Measurements from ENCODE around the gene IRF7.

Gene IRF7

GRCh38 chr11:603154-603553 is 12.6 kb downstream of the IRF7 start:
- ChIA-PET POLR2A (no interaction called here), CTCF (no interaction called here)
- DNase-seq (ENCODE audit: extremely low spot score), result no peak

GRCh38 chr11:601573-602245 is 14.0 kb downstream of the IRF7 start:
- ChIA-PET POLR2A (no interaction called here), CTCF (no interaction called here)
- TF ChIP-seq CTCF (IDR thresholded peaks at IDR 0.05; ENCODE audit: control extremely low read depth, extremely low read depth, low read depth, missing control alignments), result no peak
- DNase-seq (ENCODE audit: extremely low spot score), result no peak

More at GRCh38 chr11:603154-603553, 12.6 kb downstream of the IRF7 start:
- no peak for TF ChIP-seq CTCF (IDR thresholded peaks at IDR 0.05; ENCODE audit: control extremely low read depth, extremely low read depth, low read depth, missing control alignments)

DNA sequence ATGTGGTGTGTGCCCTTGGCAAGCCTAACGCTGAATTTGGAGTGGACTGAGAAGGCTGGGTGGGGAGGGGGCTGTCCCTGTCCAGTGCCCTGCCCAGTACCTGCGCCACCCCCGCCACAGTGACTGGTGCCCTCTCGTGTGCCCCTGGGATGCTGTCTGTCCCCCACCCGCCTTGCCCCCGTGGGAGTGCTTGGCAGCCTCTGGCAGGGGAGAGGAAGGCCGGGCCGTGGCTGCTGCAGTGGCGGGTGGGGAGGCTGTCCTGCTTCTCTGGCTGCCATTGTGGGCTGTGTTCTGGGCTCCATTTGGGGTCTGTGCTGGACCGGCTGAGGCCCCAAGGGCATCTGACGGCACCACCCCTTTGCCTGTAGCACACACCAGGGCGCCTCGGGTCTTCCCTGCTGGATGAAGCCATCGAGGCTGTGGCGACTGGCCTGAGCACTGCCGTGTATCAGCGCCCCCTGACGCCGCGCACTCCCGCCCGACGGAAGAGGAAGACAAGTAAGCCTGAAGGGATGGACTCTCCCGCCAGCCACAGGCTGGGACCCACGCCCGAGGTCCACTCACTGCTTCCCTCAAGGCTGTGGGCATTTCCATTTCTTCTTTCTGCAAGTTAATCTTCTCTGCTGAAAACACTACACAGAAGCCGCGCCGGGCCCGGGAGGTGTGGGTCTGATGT is 17.6 kb downstream of the IRF7 start:
- no peak for TF ChIP-seq CTCF (IDR thresholded peaks at IDR 0.05; ENCODE audit: control extremely low read depth, extremely low read depth, low read depth, missing control alignments)
- ChIA-PET POLR2A (no interaction called here), CTCF (no interaction called here)
- DNase-seq (ENCODE audit: extremely low spot score), result no peak

DNA sequence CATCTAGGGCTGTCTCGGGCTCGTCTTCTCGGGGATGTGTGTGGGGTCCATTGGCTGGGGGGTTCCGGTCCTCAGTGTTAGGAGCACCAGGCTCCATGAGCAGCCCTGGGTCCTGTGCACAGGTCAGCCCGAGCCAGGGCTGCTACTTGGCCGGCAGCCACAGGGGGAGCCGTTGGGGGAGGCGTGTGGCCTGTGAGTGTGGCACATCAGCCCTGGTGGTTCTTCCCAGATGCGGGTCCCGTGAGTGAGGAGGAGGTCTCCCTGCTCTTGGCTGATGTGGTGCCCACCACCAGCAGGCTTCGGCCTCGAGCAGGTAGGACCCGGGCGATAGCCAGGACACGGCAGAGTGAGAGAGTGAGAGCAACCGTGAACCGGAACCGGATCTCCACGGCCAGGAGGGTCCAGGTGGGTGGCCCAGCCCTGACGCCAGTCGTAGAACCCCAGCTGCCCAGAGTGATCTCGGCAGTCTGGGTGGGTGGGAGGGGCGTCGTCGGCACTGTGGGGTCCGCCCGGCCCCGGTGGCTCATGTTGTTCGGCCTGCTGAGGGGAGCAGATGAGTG is 18.5 kb downstream of the IRF7 start:
- CTCF ChIA-PET, result no interaction called here
- TF ChIP-seq CTCF (IDR thresholded peaks at IDR 0.05; ENCODE audit: control extremely low read depth, extremely low read depth, low read depth, missing control alignments), result no peak
- DNase-seq (ENCODE audit: extremely low spot score), result no peak
- POLR2A ChIA-PET, result no interaction called here

DNA sequence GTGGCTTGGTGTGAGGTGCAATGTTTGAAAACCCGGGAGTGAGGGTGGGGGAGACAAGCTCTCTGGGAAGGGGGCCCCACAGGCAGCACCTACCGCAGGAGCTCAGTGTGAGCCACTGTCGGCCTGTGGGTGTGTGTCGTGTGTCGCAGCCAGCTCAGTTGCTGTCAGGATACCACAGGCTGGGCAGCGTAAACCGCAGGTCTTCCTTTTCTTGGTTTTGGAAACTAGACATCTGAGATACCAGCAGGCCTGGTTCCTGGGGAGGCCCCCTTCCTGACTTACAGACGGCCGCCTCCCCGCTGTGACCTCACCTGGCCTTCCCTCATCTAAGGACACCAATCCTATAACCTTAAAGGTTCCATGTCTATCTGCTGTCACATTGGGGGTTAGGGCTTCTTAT is 19.4 kb downstream of the IRF7 start:
- ChIA-PET POLR2A (no interaction called here), CTCF (no interaction called here)
- no peak for TF ChIP-seq CTCF (IDR thresholded peaks at IDR 0.05; ENCODE audit: control extremely low read depth, extremely low read depth, low read depth, missing control alignments)
- DNase-seq (ENCODE audit: extremely low spot score), result no peak

DNA sequence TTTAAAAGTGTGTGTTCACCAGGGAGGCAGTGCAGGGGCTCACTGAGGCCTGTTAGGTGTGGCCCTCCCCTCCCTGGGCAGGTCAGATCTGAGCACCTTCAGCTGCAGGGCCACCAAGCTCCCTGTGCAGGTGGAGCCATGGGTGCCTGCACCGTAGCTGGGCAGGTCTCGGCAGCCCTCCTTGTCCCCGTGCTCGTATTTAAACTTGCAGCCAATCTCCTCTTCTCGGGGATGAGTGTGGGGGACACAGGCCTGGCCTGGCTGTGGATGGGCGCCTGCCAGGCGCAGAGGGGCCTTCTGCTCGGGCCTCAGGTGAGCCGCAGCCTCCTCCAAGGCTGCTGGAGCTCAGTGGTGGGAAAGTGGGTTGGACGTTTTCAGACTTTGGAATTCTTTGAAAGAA is 20.4 kb downstream of the IRF7 start:
- no peak for TF ChIP-seq CTCF (IDR thresholded peaks at IDR 0.05; ENCODE audit: control extremely low read depth, extremely low read depth, low read depth, missing control alignments)
- DNase-seq (ENCODE audit: extremely low spot score), result no peak
- CTCF ChIA-PET, result no interaction called here
- POLR2A ChIA-PET, result interaction anchor here (0.6 kb wide), 1 partner anchor 11 kb away, joined by 10 read pairs; no protein-coding TSS in a partner anchor

All from GM10248 (cell line).